Activated CD4-positive, alpha-beta T cell treated with anti-CD3 and anti-CD28 coated beads, Interleukin-10, Interleukin-2, amounts not matched to agents 100 ng/mL and 50 ng/mL, durations not matched to agents 16 hours and 8 hours (primary cell): ENCODE data around the gene PDE4D.

ENCODE experiments used
- DNase-seq: peaks from one replicate; pipeline ENCODE4 v3.0.0-alpha.2; 2020

Gene PDE4D

GRCh38 chr5:59042201-59043055 is 851.1 kb downstream of the PDE4D start:
- peak; percentile 24 for DNase-seq

- no peak for DNase-seq
Measured at GRCh38 chr5:59041355-59041754, 852.2 kb downstream of the PDE4D start.

DNA sequence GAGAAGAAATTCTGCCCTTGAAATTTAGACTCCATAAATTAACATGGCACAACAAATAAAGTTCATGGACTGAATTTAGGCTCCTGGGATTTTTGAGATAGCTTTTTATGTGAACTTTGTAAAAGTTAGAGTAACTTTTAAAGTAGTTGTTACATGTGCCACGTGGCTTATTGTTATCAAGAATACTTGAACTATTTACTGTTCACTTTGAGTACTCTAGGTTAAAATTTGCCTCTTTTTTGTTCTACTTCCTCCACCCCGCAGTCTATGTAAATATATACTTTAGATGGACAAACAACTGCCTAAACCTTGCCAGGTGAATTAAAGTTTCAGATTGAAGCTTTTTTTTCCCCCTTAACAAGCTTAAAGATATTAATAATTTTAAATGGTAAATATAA is 852.7 kb downstream of the PDE4D start:
- no peak for DNase-seq

GRCh38 chr5:59040024-59040803 is 853.3 kb downstream of the PDE4D start:
- no peak for DNase-seq

DNA sequence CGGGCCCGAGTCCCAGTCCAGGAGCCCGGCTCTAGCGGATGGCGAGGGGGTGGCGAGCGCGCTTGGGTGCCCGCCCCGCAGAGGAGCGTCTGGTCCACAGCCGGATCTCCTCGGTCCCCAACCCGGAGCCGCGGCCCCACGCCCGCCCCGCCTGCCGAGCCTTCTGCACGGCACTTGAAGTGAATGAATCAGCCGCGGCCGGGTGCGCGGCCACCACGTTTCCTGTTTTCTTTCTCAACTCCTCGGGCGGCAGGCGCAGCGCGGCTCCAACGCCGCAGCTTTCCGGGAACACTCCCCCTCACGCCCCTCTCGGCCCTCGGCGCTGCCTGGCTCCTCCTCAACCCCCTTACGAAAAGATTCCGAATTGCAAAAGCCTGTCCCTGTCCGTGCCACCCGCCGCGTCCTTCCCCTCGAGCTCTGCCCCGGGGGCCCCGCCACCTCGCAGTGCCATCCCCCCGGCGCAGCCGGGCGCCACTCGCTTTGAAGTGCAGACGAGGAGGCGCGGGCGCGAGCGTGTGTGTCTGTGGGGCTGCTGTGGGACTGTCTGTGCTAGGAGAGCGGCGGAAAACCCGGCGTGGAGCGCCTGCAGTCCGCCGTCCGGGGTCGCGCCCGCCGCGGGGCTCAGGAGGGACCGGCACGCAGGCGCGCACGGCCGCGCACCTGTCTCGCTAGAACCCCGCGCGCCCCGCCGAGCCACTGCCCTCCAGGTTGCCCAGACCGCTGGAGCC is 854.1 kb downstream of the PDE4D start:
- peak; percentile 94 for DNase-seq

- peak; percentile 34 for DNase-seq
Measured at GRCh38 chr5:59038798-59039295, 854.7 kb downstream of the PDE4D start.

DNA sequence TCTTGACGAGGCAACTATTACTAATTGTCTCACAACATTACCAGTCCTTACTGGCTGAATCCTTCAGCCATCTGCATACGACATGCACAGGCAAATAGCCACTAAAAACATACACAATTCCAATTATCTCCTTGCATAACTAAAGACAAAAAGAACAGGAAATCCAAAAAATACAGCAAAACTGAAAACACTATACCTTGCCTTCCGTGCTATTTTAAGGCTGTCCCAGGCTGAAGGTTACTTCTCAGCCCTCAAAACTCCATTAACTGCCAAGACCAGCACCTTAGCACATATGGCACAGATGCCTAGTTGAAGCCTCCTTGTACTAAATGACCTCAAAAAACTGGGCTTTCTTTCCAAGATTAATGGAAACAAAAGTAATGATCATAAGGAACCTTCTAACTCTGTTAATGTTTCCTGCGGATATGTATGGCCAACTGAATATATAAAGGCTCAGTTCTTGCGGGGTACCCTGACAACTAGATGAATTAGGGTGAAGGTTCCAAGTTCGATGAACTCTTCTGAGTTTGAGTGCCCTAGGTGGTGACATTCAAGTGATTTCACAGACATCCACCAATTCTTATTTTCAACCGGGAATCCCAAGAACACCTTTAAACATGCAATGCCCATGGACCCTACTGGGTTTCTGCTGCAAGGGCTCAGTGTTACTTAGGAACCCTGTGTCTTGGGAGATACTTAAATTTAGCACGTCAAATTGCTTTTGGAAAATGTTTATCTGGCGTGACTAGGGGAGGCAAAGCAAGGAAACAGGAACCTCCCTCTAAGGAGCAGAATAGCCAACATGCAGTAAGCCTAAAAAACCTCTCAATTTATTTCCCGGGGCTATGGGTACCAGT is 855.4 kb downstream of the PDE4D start:
- no peak for DNase-seq

DNA sequence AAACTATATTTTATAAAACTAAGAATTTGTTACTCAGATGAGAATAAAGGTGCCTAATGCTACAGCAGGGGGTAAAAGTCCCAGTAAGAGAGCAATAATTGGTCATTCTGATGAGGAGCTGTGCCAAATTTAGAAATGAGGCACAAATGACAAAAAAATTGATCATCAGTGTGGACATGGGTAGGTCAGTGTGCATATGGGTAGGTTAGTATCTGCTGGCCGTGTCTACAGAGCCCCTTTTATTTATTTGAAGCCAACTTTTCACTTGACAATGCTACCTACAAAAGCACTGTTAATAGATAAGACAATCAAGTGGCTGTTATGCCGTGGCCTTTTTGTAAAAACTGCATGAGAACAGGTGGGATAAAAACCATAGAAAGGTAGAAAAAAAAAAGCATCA is 856.1 kb downstream of the PDE4D start:
- no peak for DNase-seq

GRCh38 chr5:59037041-59037440 is 856.5 kb downstream of the PDE4D start:
- DNase-seq: no peak

DNA sequence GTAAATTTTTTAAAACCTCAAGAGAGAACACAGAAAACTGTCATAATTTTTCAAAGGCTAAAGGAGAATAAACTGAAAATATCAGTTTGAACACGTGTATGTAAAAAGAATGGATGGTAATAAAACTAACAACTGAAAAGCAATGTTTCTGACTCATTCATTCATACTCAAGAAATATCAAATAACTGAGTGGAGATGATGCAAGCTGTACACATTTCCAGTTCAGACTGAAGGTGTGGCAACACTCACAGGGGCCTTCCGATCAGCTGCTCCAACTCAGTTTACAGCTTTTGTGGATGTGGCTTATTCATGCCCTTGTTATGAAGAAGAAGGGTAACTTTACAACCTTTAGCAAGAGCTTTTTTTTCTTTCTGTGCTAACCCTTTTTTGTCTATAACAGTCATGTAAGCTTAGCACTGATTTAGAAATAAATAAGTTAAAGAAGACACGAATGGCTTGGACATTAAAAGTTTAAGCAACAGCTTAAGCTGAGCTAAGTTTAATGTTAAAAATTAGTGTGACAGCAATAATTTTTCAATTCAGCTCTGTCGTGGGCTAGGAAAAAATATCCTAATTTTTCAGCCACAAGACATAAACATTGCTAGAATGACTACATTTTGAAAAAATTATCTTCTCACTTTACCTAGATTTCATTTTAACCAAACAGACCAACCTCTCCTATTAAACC is 857.1 kb downstream of the PDE4D start:
- DNase-seq: peak; percentile 81

GRCh38 chr5:59035681-59036080 is 857.8 kb downstream of the PDE4D start:
- no peak for DNase-seq

DNA sequence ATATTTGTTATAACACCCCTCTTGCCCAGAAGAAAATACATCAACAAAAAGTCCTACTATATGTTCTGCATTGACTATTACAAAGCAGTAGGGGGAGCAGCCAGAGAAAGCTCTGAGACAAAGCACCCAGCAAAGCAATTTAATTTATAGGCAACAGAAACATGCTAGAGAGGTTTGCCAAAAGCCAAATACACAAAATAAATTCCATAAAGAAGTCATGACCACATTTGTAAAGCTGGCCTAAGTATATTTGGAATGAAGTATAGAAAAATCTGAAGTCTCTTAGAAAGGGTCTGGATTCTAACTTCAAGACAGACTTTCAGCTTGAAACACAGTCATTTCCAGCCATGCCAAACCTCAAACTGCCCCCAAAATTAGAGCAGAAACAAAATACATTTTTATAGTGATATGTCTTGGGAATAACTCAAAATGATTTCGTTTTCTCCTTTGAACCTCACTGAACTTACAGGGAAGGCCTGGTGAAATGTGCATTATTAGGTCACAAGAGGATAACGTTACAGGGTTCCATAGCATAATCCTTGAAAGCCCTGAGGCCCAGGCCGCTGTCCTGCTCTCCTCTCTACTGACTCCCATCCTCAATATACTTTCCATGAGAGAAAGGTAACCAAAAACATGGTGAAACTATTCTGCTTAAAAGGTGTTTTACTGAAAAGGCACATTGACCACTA is 858.9 kb downstream of the PDE4D start:
- peak; percentile 65 for DNase-seq

DNA sequence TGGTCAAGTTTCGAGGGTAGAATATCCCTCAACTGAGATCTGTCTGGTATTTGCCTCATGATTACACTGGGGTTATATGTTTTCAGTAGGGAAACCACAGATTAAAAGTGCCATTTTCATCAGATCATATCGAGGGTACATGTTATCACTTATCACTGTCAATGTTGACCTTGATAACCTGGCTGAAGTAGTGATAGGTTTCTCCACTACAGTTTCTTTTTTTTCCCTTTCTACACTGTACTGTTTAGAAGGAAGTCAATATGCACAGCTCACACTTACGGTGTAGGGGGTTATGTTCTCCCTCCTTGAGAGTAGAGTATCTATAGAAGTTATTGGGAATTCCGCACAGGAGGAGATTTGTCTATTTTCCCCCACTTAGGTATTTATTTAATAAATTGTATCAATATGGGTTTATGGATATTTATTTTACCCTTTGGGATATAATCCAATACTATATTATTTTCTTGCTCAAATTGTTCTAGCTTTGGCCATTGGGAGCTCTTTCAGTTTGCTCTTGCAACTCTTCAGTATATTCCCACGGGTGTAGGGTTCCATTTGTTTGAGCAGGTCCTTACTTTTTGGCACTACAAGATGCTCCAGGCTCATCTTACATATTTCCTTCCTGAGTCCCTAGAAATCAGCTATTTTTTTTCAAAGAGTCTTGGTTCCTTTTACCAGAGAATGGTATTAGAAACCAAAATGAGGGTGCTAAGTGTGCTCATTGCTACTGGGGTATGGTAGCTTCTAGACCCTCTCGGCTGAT is 866.2 kb downstream of the PDE4D start:
- DNase-seq: no peak

- no peak for DNase-seq
Measured at GRCh38 chr5:59025734-59026133, 867.8 kb downstream of the PDE4D start.

- no peak for DNase-seq
Measured at GRCh38 chr5:59021837-59022514, 871.5 kb downstream of the PDE4D start.

- DNase-seq: no peak
Measured at GRCh38 chr5:59021286-59021673, 872.2 kb downstream of the PDE4D start.

DNA sequence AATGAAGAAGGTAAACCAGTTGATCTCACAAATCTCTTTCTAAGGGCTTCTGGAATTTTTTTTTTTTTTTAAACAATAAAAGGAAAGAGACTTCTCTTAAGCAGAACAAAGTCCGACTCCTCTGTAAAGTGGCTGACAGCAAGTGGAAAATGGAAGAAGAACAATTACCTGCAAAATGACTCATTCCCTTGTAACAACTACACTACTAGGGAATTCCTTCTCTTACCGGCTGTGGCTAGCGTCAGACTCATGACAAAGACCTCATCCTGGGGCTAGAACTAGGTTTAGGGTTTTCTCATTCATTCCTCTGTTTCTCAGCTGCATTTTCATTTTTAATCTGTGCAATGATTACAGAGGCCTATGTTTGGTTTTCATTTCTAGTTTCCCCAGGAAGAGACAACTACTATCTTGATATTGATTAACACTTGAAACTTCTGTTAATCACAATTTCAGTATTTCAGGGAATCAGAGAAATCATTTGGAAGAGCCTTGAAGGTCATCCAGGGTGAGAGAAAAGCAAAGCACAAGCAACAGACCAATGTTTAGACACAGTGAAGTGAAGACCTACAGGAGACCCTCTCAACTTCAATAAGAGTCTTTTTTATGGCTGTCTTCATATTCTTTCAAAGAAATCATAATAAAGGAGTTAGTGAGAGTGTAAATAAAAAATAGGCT is 872.8 kb downstream of the PDE4D start:
- DNase-seq: peak; percentile 74

DNA sequence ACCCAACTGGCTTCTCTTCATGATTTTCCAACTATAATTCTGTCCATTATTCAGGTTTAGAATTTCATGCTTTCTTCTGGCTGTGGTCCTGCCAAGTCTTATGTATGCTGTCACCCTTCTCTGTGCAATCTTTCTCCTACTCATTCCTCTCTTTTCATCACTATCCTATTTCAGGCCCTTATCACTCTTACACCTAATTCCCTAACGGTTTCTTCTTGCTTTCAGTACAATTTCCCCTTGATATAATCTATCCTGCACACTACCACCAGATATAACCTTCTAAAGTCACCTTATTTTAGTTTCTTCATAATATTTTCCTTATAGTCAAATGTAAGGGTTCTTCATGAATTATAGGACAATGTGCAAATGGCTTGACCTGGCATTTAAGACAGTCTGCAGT is 874.4 kb downstream of the PDE4D start:
- DNase-seq: no peak

DNA sequence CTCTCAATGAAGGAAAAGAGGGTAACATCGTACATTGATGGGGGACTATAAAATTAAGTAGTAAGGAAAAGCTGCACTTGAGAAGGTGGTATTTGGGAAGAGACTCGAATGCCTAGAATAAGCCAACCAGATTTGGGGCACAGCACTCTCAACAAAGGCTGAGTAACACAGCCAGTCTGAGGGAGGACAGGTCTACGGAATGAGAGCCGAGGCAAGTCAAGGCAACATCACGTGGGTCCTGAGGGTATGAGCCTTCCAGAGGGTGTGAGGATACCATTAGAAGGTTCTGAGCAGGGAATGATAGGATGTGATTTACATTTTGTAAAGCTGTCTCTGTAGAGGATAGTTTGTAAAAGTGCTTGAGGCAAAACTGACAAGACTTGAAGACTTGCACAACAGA is 876.6 kb downstream of the PDE4D start:
- DNase-seq: no peak
